ENCODE results near the gene OSGIN1.
A peak's percentile ranks its signal among the peaks of the same experiment; 100 is the strongest.

The OSGIN1 gene

GRCh38 chr16:84007965-84008364, 54.9 kb downstream of the OSGIN1 start:
- Histone ChIP-seq H4K20me1 (ENCODE audit: control insufficient read depth, insufficient read depth, low read depth, low read length) (no peaks in the 10 kb centered on the region), H3K9me2 (replicated peaks; ENCODE audit: control insufficient read depth, low read length) (no peaks in the 10 kb centered on the region), H3F3A (ENCODE audit: control insufficient read depth, insufficient read depth) (no peaks in the 10 kb centered on the region), H3K9me3 (ENCODE audit: control insufficient read depth, insufficient read depth, low read length) (no peaks in the 10 kb centered on the region), H3K4me3 (ENCODE audit: low read length) (no peak overlapping the region), H3K27me3 (ENCODE audit: control insufficient read depth, low read length) (no peaks in the 10 kb centered on the region), H3K36me3 (ENCODE audit: control insufficient read depth, low read length) (no peaks in the 10 kb centered on the region), H3K27ac (ENCODE audit: low read depth, low read length) (no peak overlapping the region), H3K79me2 (ENCODE audit: control insufficient read depth, low read length) (no peaks in the 10 kb centered on the region), H3K4me1 (ENCODE audit: control insufficient read depth, low read length) (no peaks in the 10 kb centered on the region), H3K4me2 (ENCODE audit: low read length) (no peak overlapping the region)
- TF ChIP-seq EZH2phosphoT487 (IDR thresholded peaks at IDR 0.05; ENCODE audit: borderline replicate concordance, low read length) (no peak), CTCF (IDR thresholded peaks at IDR 0.05; ENCODE audit: low read depth, low read length, poor library complexity, severe bottlenecking) (no peak)

- H3K9me3 ChIP-seq (ENCODE audit: control insufficient read depth, insufficient read depth, low read length): no peaks in the 10 kb centered on the region
- H3K36me3 ChIP-seq (ENCODE audit: control insufficient read depth, low read length): no peaks in the 10 kb centered on the region
- no peak overlapping the region for H3K27ac ChIP-seq (ENCODE audit: low read depth, low read length)
- H3K79me2 ChIP-seq (ENCODE audit: control insufficient read depth, low read length): no peaks in the 10 kb centered on the region
- no peaks in the 10 kb centered on the region for H3K9me2 ChIP-seq (replicated peaks; ENCODE audit: control insufficient read depth, low read length)
- H3K4me3 ChIP-seq (ENCODE audit: low read length): no peak overlapping the region
- no peaks in the 10 kb centered on the region for H4K20me1 ChIP-seq (ENCODE audit: control insufficient read depth, insufficient read depth, low read depth, low read length)
- no peak overlapping the region for H3K4me2 ChIP-seq (ENCODE audit: low read length)
- no peaks in the 10 kb centered on the region for H3K27me3 ChIP-seq (ENCODE audit: control insufficient read depth, low read length)
- peaks cover 1% of the 10 kb centered on the region for H3K4me1 ChIP-seq (ENCODE audit: control insufficient read depth, low read length)
- H3F3A ChIP-seq (ENCODE audit: control insufficient read depth, insufficient read depth): no peaks in the 10 kb centered on the region
- TF ChIP-seq CTCF (IDR thresholded peaks at IDR 0.05; ENCODE audit: low read depth, low read length, poor library complexity, severe bottlenecking): no peak
- no peak for TF ChIP-seq EZH2phosphoT487 (IDR thresholded peaks at IDR 0.05; ENCODE audit: borderline replicate concordance, low read length)
These were observed 56.2 kb downstream of the OSGIN1 start for GRCh38 chr16:84009282-84009681.

- H3K9me2 ChIP-seq (replicated peaks; ENCODE audit: control insufficient read depth, low read length): no peaks in the 10 kb centered on the region
- no peaks in the 10 kb centered on the region for H3K27me3 ChIP-seq (ENCODE audit: control insufficient read depth, low read length)
- no peaks in the 10 kb centered on the region for H4K20me1 ChIP-seq (ENCODE audit: control insufficient read depth, insufficient read depth, low read depth, low read length)
- H3K4me3 ChIP-seq (ENCODE audit: low read length): 0 out of 2 replicates have a peak overlapping the region, but pooled peaks have one; percentile 19
- no peaks in the 10 kb centered on the region for H3F3A ChIP-seq (ENCODE audit: control insufficient read depth, insufficient read depth)
- H3K9me3 ChIP-seq (ENCODE audit: control insufficient read depth, insufficient read depth, low read length): peaks cover 23% of the 10 kb centered on the region; the same call in 1 of the 2 replicates
- H3K36me3 ChIP-seq (ENCODE audit: control insufficient read depth, low read length): no peaks in the 10 kb centered on the region
- H3K4me1 ChIP-seq (ENCODE audit: control insufficient read depth, low read length): peaks cover 7% of the 10 kb centered on the region
- H3K27ac ChIP-seq (ENCODE audit: low read depth, low read length): no peak overlapping the region
- no peaks in the 10 kb centered on the region for H3K79me2 ChIP-seq (ENCODE audit: control insufficient read depth, low read length)
- no peak for TF ChIP-seq CTCF (IDR thresholded peaks at IDR 0.05; ENCODE audit: low read depth, low read length, poor library complexity, severe bottlenecking)
- peak overlapping the region; percentile 37 for H3K4me2 ChIP-seq (ENCODE audit: low read length)
These were observed 60.9 kb downstream of the OSGIN1 start for GRCh38 chr16:84013787-84014569.
